Measurements from ENCODE around the gene MYO1B.

Gene MYO1B

GRCh38 chr2:191465766-191466420 lies 220.7 kb downstream of the MYO1B start:
- no peak for DNase-seq (ENCODE audit: low read depth, low spot score)
- Histone ChIP-seq H3K4me3 (ENCODE audit: insufficient read length, low read depth) (no peak overlapping the region), H3K36me3 (ENCODE audit: insufficient read depth, insufficient read length, low read length) (no peaks in the 10 kb centered on the region), H3K9me3 (ENCODE audit: insufficient read depth, low read length) (no peaks in the 10 kb centered on the region), H3K4me1 (ENCODE audit: insufficient read depth, insufficient read length) (no peaks in the 10 kb centered on the region), H3K9ac (ENCODE audit: insufficient read length, low read depth) (no peak overlapping the region), H3K27me3 (ENCODE audit: insufficient read depth, insufficient read length) (no peaks in the 10 kb centered on the region)
- TF ChIP-seq SUZ12 (IDR thresholded peaks at IDR 0.05; ENCODE audit: extremely low read depth, insufficient read depth, insufficient read length) (no peak), YY1 (IDR thresholded peaks at IDR 0.05; ENCODE audit: insufficient read depth, insufficient read length) (no peak), ZNF274 (IDR thresholded peaks at IDR 0.05; ENCODE audit: low read depth, low read length) (no peak)

- H3K9ac ChIP-seq (ENCODE audit: insufficient read length, low read depth): no peak overlapping the region
- TF ChIP-seq ZNF274 (IDR thresholded peaks at IDR 0.05; ENCODE audit: low read depth, low read length) (no peak), SUZ12 (IDR thresholded peaks at IDR 0.05; ENCODE audit: extremely low read depth, insufficient read depth, insufficient read length) (no peak), YY1 (IDR thresholded peaks at IDR 0.05; ENCODE audit: insufficient read depth, insufficient read length) (no peak)
- no peaks in the 10 kb centered on the region for H3K36me3 ChIP-seq (ENCODE audit: insufficient read depth, insufficient read length, low read length)
- H3K4me3 ChIP-seq (ENCODE audit: insufficient read length, low read depth): no peak overlapping the region
- H3K27me3 ChIP-seq (ENCODE audit: insufficient read depth, insufficient read length): no peaks in the 10 kb centered on the region
- H3K9me3 ChIP-seq (ENCODE audit: insufficient read depth, low read length): no peaks in the 10 kb centered on the region
- no peaks in the 10 kb centered on the region for H3K4me1 ChIP-seq (ENCODE audit: insufficient read depth, insufficient read length)
- no peak for DNase-seq (ENCODE audit: low read depth, low spot score)
Observed at GRCh38 chr2:191467113-191467512, 221.9 kb downstream of the MYO1B start.

DNA sequence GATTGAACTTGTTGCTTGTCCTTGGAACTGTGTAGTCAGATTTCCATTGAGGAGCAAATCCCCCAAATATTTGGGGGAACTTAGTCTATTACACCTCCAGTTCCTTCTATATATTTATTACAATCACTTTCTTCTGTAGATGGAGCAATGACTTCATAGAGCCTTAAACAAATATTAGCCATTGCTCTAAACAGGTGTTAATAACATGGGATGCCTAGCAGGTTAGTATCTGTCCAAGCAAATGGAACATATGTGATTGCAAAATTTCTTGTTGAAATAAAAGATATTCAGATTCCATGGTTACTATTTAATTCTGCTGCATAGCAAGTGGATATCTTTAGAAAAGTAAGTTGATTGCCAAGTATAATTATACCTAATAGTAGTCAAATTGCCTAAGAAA lies 225.1 kb downstream of the MYO1B start:
- TF ChIP-seq SUZ12 (IDR thresholded peaks at IDR 0.05; ENCODE audit: extremely low read depth, insufficient read depth, insufficient read length): no peak
- no peak for TF ChIP-seq YY1 (IDR thresholded peaks at IDR 0.05; ENCODE audit: insufficient read depth, insufficient read length)
- TF ChIP-seq ZNF274 (IDR thresholded peaks at IDR 0.05; ENCODE audit: low read depth, low read length): no peak
- no peak overlapping the region for H3K4me3 ChIP-seq (ENCODE audit: insufficient read length, low read depth)
- H3K36me3 ChIP-seq (ENCODE audit: insufficient read depth, insufficient read length, low read length): no peaks in the 10 kb centered on the region
- H3K9ac ChIP-seq (ENCODE audit: insufficient read length, low read depth): no peak overlapping the region
- H3K4me1 ChIP-seq (ENCODE audit: insufficient read depth, insufficient read length): no peaks in the 10 kb centered on the region
- H3K27me3 ChIP-seq (ENCODE audit: insufficient read depth, insufficient read length): no peaks in the 10 kb centered on the region
- DNase-seq (ENCODE audit: low read depth, low spot score): no peak
- no peaks in the 10 kb centered on the region for H3K9me3 ChIP-seq (ENCODE audit: insufficient read depth, low read length)

DNA sequence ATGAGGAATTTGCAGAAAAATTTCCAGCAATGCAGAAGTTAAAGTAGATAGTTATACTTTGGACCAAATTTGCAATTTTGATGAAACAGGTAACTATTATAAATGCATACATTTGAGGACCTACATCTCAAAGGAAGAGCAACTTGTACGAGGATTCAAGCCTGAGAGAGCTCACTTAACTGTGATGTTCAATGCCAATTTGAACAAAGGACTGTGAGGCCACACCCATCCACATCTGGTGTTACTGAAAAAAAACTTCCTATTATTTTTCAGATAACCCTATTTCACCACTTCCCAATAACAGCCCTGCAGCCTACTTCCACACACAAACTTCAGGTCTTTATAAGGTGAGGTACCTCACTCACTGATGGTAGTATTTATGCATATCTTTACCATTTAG lies 229.3 kb downstream of the MYO1B start:
- Histone ChIP-seq H3K9me3 (ENCODE audit: insufficient read depth, low read length) (no peaks in the 10 kb centered on the region), H3K27me3 (ENCODE audit: insufficient read depth, insufficient read length) (no peaks in the 10 kb centered on the region), H3K4me1 (ENCODE audit: insufficient read depth, insufficient read length) (peaks cover 1% of the 10 kb centered on the region), H3K9ac (ENCODE audit: insufficient read length, low read depth) (no peak overlapping the region), H3K4me3 (ENCODE audit: insufficient read length, low read depth) (no peak overlapping the region), H3K36me3 (ENCODE audit: insufficient read depth, insufficient read length, low read length) (no peaks in the 10 kb centered on the region)
- no peak for DNase-seq (ENCODE audit: low read depth, low spot score)
- TF ChIP-seq SUZ12 (IDR thresholded peaks at IDR 0.05; ENCODE audit: extremely low read depth, insufficient read depth, insufficient read length) (no peak), YY1 (IDR thresholded peaks at IDR 0.05; ENCODE audit: insufficient read depth, insufficient read length) (no peak), ZNF274 (IDR thresholded peaks at IDR 0.05; ENCODE audit: low read depth, low read length) (no peak)
